HK-2 (cell line): ENCODE data around the gene SCYGR5.
"Not testable (repeated sequence)": the region's sequence is repeated elsewhere in the genome, so short reads cannot be mapped to it uniquely, and the experiment has no call there.

ENCODE experiments used
- DNase-seq: peaks from one replicate; pipeline ENCODE4 v3.0.0-alpha.2; 2018; ENCODE audit not compliant: unreplicated experiment

Gene SCYGR5, protein sequence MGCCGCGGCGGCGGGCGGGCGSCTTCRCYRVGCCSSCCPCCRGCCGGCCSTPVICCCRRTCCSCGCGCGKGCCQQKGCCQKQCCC

DNA sequence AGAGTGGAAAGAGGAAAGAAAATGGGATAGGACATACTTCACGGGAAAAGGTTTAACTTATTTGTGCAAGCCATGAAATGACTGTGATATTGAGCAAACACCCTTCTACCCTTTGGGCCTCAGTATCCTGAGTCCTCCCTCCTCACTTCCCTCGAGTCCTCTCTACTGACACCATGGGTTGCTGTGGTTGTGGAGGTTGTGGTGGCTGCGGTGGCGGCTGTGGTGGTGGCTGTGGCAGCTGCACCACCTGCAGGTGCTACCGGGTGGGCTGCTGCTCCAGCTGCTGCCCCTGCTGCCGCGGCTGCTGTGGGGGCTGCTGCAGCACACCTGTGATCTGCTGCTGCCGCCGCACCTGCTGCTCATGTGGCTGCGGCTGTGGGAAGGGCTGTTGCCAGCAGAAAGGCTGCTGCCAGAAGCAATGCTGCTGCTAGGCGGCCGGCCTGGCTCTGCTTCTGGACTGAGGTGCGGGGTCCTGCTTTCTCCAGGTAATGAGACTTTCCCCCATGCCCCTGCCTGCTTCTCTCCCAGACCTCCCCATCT lies at the start of gene SCYGR5:
SCYGR5 (plus strand) TSS at position 174 of the 540 bp plus-strand sequence; CDS start at position 174, 0 bp downstream.
- not testable (repeated sequence) for DNase-seq

DNA sequence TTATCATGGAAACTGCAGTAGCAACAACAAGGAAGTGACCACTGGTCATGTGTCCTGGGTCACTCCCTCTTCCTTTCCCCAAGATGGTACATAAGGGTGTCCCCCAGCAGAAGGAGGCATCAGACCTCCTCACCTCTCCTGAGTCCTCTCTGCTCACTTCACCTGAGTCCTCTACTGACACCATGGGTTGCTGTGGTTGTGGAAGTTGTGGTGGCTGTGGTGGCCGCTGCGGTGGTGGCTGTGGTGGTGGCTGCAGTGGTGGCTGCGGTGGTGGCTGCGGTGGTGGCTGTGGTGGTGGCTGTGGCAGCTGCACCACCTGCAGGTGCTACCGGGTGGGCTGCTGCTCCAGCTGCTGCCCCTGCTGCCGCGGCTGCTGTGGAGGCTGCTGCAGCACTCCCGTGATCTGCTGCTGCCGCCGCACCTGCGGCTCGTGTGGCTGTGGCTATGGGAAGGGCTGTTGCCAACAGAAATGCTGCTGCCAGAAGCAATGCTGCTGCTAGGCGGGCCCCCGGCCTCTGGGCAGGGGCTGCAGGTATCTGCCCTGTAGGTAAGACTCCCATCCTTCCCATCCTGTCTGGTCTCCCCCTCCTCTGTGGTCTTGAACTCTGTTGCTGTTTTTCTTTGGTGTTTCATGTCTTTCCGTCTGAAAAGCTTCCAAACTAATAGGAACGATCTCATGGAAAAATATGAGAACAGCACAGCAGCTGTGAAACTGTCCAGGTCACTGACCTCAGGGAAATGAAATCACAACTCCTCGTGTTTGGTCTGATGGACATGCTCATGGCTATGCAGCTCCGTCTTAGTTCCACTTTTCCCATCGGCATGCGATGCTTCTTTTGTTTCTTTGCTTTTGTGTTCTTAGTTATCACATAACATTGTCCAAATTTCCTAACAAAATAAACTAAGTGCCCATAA lies 49.0 kb upstream of the SCYGR5 start, which contains the start of gene SCYGR4:
SCYGR4 (plus strand) TSS at position 183 of the 915 bp plus-strand sequence; CDS start at position 183, 0 bp downstream.
- no peak for DNase-seq

DNA sequence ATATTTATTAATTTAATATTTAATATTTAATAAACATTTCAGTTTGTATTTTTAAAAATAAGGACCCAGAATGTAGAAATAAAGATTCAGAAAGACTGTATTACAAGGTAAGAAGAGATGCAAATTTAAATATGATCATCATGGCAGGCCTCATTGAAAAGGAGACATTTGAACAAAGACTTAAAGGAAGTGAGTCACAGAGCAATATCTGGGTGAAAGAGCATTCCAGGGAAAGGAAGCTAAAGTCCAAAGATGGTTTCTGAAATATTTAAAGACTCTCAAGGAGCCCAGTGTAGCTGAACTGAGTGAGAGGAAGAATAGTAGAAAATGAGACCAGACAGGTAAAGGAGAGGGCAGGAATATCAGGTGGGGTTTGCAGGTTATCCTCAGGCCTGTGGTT lies 43.4 kb upstream of the SCYGR5 start:
- no peak for DNase-seq

DNA sequence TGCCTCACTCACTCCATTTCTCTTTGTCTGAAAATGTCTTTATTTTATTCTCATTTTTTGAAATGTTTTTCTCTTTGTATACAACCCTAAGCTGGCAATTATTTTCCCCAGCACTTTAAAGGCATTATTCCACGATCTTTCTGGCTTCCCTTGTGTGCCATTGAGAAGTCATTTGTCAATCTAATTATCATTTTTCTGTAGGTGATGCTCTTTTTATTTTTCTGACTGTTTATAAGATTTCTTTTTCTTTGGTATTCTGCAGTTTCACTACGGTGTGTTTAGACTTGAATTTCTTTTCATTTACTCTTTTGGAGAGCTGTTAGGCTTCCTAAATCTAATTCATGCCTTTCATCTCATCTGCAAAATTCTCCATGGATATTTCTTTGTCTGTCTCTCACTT lies 41.2 kb upstream of the SCYGR5 start:
- DNase-seq = no peak

DNA sequence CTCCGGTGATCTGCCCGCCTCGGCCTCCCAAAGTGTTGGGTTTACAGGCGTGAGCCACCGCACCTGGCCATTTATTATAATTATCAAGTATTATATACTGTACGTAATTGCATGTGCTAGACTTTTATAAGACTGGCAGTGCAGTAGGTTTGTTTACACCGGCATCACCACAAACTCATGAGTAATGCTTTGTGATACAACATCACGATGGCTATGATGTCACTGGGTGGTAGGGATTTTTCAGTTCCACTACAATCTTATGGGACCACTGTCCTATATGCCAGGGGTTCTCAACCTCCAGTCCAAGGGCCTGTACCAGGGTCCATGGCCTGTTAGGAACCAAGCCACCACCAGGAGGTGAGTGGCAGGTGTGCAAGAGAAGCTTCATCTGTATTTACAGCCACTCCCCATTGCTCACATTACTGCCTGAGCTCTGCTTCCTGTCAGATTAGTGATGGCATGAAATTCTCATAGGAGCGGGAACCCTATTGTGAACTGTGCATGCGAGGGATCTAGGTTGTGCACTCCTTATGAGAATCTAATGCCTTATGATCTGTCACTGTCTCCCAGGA lies 39.9 kb upstream of the SCYGR5 start:
- DNase-seq = no peak

DNA sequence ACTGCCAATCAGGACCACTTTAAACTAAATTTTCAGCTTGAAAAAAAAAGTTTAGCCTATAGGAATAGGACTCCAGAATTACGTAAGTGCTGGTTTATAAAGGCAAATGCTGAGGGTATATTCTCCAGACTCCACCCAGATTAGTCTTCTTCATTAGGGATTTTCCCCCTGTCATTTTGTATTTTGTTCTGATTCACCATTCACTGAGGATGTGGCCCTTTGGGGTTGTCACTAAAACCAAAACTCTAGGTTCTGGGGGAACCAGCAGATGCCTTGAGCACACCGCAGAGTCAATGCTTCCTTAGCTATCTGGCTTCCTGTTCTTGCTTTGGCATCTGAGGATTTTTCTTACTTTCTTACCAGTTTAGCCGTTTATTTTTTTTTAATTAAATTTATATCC lies 38.8 kb upstream of the SCYGR5 start:
- DNase-seq = no peak

DNA sequence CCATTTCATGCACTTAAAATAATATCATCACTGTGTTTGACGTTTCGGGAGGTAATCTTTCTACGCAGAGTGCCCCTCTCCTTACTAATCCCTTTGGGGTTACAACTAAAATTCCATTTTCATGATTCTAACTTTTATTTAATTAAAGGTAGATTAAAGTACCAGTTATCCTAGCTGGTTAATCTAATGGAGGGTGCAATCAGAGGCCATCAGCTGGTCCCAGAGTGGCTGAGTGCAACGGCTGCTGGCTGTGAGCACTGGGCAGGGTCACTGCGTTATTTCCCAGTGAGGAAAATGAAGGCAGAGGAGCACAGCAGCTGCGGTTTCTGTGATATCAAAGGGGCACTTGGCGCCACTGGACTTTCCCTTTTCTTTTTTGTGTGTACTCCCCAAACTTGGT lies 37.2 kb upstream of the SCYGR5 start:
- DNase-seq = no peak

DNA sequence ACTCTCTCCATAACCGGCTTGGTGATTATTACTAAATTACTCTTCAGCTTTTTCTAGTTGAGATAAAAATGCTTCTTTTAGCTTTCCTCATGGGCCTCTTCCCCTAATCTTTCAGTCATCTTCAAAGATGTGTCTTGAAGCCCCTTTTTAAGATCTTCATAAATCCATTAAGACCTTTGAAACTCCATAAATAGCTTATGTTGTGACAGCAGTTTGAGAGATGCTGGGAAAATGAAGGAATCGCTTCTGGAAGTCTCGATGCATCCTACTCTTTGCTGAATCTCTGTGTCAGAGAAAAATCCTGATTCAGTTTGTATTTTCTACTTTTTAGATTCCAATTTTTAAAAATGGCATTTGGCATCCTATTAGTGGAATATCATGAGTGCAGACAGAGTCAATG lies 36.3 kb upstream of the SCYGR5 start:
- DNase-seq = no peak

DNA sequence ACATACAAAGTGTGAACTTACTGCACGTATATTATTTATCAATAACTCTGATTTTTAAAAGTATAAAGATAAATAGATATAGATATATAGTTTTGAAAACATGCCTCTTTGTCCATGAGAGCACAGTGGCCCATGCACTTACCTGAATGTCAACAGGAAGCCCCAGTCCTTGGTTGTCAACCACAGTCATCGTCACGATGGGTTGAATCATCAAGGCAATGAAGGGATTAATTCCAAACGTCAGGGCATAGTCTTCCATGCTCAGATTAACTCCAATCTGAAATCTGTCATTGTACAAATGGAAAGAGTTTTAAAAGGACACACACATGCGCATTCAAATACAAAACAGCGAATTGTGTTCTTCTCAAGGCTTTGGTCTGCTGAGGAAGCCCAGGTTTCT lies 33.8 kb upstream of the SCYGR5 start:
- DNase-seq = no peak

DNA sequence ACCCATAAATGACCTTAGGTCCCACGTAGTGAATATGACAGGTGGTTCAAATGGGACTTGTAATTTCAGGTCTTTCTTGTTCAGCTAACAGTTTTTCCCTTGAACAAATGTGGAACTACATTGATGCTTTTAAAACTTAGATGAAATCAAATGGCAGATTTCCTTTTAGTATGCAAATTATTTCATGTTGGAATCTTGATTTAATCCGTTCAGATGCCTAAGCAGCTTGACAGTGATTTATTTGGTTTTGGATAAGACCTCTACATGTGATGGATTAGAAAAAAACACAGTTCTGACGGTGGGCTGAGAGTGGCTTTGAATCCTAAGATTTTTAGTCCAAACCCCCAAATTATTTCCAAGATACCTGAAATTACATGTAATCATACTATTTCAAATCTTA lies 32.4 kb upstream of the SCYGR5 start:
- DNase-seq = no peak

DNA sequence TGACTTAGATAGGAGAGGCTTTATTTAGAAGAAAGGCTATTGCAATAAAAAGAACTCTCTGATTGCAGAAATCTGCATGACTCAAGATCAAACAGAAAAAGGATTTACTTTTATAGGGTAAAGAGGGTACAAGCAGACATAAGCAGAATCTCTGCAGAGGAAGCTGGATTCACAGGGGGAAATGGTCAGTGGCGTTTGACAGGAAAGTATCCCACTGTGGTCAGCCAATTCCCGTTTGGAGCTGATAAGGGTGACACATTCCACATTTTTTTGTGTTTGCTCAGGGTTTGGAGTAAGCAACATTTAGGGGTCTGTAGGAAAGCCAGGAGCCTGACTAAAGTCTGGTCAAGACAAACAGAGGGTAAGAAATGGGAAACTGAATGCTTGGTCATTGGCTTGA lies 23.9 kb upstream of the SCYGR5 start:
- no peak for DNase-seq

DNA sequence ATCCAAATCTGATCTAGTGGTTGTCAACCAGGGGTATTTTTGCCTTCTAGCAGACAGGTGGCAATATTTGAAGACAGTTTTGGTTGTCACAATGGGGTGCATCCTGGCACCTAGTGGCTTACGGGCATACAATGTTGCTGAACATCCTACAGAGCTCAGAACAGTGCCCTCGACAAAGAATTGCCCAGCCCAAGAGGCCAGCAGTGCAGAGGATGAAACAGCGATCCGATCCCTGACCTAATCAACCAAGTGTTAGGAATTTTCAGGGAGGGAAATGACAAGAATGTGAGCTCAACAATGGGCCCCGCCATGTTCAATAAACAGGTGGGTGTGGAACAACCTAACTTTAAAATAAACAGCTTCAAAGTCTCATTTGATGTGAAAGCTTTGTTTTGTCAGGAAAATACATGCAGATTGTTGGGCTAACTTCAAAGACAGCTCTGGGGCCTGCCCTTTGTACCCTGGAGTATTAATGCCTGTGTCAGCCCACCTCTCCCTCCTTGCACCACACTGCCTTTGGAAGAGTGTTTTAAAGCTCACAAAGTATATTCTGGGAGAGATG lies 22.5 kb upstream of the SCYGR5 start:
- DNase-seq = no peak

DNA sequence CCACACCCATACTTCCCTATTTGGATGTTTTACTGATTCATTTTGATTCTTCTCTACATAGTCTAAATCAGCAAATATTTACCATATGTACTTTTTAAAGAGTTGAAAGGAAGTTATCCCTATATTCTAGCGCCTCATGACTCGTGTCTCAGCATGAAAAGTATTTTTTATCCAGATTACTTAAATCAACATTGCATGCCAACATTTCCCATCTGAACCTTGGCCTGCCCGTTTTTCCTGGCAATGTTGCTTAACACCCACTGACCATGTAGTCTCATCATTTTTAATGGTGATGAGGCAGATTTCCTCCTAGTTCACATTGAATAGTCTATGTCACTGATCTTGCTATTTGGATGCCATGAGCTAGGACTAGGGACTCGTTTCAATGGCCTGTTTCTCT lies 13.2 kb upstream of the SCYGR5 start:
- no peak for DNase-seq

DNA sequence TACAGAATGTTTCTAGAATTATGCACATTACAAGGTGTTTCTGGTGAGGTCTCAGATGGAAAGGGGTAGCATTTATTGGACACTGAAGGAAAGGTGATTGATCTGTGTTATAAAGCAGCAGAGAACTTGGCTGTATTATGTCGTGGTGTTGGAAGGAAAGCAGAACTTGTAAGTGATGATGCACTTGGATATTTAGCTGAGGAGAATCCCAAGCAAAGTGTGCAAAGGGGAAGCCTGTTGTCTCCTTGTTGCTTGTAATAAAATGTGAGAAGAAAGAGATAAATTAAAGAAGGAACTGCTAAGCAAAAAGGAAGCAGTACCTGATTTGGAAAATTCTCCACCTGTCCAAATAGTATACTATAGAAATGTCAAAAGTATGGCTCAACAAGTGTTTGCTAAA lies 12.2 kb upstream of the SCYGR5 start:
- DNase-seq = no peak

DNA sequence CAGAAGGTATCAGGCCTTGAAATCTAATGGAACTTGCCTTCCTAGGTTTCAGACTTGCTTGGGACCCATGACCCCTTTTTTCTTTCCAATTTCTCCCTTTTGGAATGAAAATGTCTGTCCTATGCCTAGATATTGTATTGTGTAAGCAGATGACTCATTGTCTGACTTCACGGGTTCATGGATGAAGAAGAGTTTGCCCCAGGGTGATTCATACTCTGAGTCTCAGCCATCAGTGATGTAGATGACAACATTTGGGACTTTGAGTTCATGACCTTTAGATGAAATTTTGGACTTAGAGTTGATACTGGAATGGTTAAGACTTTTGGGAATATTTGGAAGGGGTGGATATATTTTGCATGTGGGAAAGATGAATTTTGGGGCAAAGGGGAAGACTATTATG lies 11.2 kb upstream of the SCYGR5 start:
- DNase-seq = peak; percentile 15

DNA sequence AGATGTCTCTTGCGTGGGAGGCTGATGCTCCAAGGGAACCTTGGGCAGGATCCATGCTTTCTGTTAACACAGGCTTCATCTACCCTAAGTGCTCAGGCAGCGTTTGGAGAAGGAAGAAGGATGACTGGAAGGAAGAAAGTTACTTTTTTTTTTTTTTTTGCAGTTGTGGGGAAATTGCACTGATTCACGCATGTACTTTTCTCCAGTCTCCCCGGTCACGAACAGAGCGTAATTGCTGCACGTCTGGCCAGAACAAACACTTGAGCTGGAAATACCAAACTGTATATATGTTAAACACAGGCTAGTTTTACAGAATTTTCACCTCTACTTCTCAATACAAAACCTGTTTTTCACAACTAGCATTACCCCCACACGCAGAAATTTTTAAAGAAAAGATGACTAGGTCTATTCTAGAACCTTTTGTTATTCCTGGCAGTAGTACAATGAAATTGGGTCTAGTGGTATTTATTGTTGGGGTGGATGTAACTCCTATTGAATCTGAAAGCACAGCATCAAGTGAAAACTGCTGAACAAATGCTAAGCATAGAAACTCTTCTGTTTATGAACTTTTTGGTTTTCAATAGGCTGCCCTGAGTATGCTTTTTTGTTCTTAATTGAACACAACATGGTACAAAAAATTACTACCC lies 9.3 kb upstream of the SCYGR5 start:
- DNase-seq = no peak

DNA sequence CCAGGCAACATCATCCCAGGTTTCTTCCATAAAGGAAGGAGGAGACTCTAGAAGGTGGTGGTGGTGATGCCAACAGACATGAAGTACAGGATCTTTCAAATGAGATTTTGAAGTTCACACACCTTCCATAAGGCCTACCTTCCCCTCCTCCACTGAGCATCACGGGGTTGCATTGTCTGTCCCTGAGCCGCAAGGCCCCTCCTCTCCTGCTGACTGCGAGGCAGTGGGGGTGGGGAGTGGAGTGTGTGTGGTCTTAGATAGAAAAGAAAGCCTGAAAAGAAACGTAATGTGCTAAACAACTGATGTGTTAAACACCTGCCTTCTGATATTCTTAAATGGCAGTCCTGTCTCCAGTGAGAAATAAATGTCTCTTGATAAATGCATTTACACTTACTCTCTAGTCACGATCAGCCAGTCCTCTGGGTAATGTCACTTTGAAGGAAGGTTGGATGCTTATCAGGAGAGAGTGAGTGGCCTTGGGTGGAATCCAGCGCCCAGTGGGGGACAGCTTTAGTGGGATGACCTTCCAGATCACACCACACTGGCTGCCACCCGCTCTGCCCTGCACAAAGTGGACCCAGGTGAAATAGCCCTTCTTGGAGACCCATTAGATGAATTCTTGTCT lies 5.5 kb upstream of the SCYGR5 start:
- no peak for DNase-seq

DNA sequence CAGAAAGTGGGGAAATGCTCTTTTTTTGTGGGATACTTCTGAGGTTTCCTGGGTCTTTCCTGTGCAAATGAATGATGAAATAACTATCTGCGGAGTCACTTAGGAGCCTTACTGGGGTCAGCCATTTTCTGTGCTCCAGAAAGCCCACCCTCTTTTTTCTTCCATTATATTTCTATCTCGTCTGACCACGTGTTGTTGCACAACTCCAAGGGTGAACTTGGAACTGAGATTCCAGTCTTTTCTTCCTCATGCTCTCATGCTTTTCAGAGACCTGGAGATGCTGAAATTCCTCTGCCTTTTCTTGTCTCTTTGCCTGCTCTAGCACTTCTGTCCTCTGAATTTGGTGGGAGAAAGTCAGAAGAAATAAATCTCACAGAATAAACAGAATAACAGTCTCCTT lies 4.8 kb upstream of the SCYGR5 start:
- DNase-seq = no peak

DNA sequence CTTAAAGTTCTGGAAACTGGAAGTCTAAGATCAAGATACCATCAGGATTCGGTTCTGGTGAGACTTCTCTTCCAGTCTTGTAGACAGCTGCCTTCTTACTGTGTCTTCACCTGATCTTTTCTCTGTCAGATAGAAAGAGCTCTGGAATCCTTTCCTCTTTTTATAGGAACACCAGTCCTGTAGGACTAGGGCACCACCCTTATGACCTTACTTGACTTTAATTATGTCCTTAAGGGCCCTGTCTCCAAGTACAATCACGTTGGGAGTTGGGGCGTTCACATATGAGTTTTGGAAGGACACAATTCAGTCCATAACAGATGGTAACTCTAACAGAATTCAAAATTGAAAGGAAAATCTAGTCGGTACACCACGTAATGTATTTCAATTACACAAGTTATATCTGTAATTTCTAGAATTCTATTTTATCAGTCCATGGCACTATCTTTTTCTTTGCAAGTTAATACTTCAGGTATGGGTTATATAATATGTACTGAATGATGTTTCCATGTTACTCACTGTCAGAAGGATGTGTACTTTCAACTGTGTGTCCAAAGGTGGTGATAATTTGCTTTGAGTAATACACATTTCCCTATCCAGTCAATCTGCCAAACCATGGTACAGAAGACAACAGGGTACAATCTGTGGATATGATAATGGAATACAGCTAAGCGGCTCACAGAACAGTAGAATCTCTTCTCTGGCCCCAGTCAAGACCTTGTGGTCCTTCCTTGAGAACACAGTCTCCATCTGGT lies 1.2 kb upstream of the SCYGR5 start:
- no peak for DNase-seq

DNA sequence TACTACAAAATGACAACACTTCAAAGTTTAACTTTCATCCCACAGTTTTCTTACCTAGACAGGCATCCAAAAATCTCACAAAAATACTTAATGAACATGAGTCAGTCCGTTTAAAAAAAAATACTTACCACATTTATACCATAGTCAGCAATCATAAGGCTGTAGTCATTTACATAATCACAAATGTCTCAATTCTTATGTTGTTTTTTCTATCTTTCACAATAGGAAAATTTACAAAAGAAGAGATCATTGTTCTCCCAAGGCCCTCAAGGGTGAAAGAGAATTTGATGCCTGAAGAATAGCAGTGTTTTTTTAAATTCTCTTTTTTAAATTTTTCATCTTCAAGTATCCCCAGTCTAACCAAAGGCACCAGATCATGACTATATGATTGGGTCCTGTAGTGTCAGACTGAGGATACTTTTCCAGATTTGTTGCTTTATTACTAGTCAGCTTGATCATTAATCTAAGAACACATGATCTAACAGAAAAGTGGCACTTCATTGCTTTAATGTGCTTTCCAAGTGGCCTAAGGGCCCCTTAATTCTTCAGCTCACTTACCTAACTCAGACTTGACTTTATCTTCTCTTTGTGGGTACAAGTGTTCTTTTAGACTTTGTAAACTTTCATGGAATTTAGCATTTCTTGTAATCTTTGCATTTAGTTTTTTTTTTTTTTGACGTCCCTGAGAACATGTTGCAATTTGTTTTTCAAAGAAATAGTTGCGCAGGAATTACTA lies 4.7 kb downstream of the SCYGR5 start:
- no peak for DNase-seq
